Measurements from ENCODE around the gene STAM2.
"Not testable (repeated sequence)": the region's sequence is repeated elsewhere in the genome, so short reads cannot be mapped to it uniquely, and the experiment has no call there.

Gene STAM2

DNA sequence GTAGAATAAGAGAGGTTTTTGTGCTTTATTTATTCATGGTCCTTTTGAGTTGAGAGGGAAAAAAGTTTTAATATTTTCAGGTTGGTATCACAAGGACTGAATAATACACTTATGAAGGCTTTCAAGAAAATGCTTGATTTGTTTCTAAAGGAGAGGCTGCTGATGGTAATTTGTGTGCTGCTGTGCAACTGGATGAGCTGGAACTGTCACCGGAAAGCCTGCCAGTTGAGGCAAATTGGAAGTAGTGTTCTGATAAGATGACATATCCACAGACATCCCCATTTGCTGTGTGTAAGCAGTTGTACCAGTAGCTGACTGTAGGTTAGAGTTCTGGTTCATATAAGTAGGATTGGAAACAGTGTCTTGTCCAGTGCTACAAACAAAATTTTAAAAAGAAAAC is 55.1 kb downstream of the STAM2 start:
- Histone ChIP-seq H3K27ac (no peak overlapping the region), H3K36me3 (ENCODE audit: control insufficient read depth, insufficient read depth, low read length) (no peaks in the 10 kb centered on the region)
- TF ChIP-seq, protein P1, sequence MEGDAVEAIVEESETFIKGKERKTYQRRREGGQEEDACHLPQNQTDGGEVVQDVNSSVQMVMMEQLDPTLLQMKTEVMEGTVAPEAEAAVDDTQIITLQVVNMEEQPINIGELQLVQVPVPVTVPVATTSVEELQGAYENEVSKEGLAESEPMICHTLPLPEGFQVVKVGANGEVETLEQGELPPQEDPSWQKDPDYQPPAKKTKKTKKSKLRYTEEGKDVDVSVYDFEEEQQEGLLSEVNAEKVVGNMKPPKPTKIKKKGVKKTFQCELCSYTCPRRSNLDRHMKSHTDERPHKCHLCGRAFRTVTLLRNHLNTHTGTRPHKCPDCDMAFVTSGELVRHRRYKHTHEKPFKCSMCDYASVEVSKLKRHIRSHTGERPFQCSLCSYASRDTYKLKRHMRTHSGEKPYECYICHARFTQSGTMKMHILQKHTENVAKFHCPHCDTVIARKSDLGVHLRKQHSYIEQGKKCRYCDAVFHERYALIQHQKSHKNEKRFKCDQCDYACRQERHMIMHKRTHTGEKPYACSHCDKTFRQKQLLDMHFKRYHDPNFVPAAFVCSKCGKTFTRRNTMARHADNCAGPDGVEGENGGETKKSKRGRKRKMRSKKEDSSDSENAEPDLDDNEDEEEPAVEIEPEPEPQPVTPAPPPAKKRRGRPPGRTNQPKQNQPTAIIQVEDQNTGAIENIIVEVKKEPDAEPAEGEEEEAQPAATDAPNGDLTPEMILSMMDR (IDR thresholded peaks at IDR 0.05), result no peak

DNA sequence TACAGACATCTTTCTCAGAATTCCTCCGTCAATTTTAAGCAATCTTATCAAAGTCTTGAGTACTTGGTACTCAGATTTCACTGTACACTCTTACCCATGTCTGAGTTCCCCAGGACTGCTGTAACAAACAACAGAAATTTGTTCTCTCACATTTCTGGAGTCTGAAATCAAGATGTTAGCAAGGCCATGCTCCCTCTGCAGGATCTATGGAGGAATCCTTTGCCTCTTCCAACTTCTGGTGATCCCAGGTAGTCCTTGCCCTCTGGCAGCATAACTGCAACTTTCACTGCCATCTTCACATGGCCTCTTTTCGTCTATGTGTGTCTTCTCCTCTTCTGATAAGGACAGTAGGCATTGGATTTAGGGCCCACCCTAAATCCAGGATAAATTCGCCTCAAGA is 59.6 kb downstream of the STAM2 start:
- Histone ChIP-seq H3K4me2 (ENCODE audit: low read length) (no peak overlapping the region), H3K4me3 (ENCODE audit: low read depth, low read length) (no peak overlapping the region), H3K4me1 (no peaks in the 10 kb centered on the region), H3K36me3 (ENCODE audit: control insufficient read depth, insufficient read depth, low read length) (no peaks in the 10 kb centered on the region), H3K79me2 (no peaks in the 10 kb centered on the region), H2AFZ (no peak overlapping the region), H3K27ac (no peak overlapping the region), H3K9ac (no peak overlapping the region), H3K9me3 (ENCODE audit: control insufficient read depth, low read length) (no peaks in the 10 kb centered on the region), H3K27me3 (ENCODE audit: control insufficient read depth, insufficient read depth, low read length) (no peaks in the 10 kb centered on the region)
- TF ChIP-seq, protein P1 (IDR thresholded peaks at IDR 0.05), result peak; percentile 7

More for the DNA sequence above, 55.1 kb downstream of the STAM2 start:
- no peak overlapping the region for H3K4me2 ChIP-seq (ENCODE audit: low read length)
- no peaks in the 10 kb centered on the region for H3K4me1 ChIP-seq
- H3K9ac ChIP-seq, result no peak overlapping the region
- H3K79me2 ChIP-seq, result no peaks in the 10 kb centered on the region
- no peak overlapping the region for H2AFZ ChIP-seq
- H3K27me3 ChIP-seq (ENCODE audit: control insufficient read depth, insufficient read depth, low read length), result no peaks in the 10 kb centered on the region
- no peak overlapping the region for H3K4me3 ChIP-seq (ENCODE audit: low read depth, low read length)
- H3K9me3 ChIP-seq (ENCODE audit: control insufficient read depth, low read length), result no peaks in the 10 kb centered on the region

DNA sequence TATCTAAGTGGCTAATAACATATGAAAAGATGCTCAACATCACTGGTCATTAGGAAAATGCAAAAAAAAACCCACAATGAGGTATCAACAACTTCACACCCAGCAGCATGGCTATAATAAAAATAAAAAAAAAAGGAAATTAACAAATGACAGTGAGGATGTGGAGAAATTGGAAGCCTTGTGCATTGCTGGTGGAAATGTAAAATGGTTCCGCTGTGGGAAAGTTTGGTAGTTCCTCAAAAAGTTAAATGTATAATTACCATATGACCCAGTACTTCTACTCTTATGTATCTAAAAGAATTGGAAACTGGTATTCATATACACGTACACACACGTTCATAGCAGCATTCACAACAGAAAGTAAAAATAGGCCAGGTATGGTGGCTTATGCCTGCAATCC is 61.2 kb downstream of the STAM2 start:
- Histone ChIP-seq H3K4me1 (no peaks in the 10 kb centered on the region), H3K27ac (no peak overlapping the region), H3K36me3 (ENCODE audit: control insufficient read depth, insufficient read depth, low read length) (no peaks in the 10 kb centered on the region), H2AFZ (no peak overlapping the region), H3K4me2 (ENCODE audit: low read length) (no peak overlapping the region), H3K79me2 (no peaks in the 10 kb centered on the region), H3K4me3 (ENCODE audit: low read depth, low read length) (no peak overlapping the region), H3K9ac (no peak overlapping the region), H3K9me3 (ENCODE audit: control insufficient read depth, low read length) (no peaks in the 10 kb centered on the region), H3K27me3 (ENCODE audit: control insufficient read depth, insufficient read depth, low read length) (no peaks in the 10 kb centered on the region)
- TF ChIP-seq, protein P1 (IDR thresholded peaks at IDR 0.05), result no peak

DNA sequence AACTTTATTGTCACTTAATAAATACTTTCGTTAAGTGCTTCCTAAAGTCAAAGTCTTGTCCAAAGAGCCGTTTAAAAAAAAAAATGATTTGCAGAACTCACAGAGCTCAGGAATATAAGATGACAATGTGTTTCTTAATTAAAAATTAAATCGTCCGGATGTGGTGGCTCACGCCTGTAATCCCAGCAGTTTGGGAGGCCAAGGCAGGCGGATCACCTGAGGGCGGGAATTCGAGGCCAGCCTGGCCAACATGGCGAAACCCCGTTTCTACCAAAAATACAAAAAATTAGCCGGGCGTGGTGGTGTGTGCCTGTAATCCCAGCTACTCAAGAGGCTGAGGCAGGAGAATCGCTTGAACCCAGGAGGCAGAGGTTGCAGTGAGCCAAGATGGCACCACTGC is 68.4 kb downstream of the STAM2 start:
- H3K36me3 ChIP-seq (ENCODE audit: control insufficient read depth, insufficient read depth, low read length); H3K4me1 ChIP-seq; H2AFZ ChIP-seq; H3K9me3 ChIP-seq (ENCODE audit: control insufficient read depth, low read length); H3K27me3 ChIP-seq (ENCODE audit: control insufficient read depth, insufficient read depth, low read length); H3K4me3 ChIP-seq (ENCODE audit: low read depth, low read length); H3K9ac ChIP-seq; H3K79me2 ChIP-seq; H3K27ac ChIP-seq; H3K4me2 ChIP-seq (ENCODE audit: low read length): not testable (repeated sequence)

DNA sequence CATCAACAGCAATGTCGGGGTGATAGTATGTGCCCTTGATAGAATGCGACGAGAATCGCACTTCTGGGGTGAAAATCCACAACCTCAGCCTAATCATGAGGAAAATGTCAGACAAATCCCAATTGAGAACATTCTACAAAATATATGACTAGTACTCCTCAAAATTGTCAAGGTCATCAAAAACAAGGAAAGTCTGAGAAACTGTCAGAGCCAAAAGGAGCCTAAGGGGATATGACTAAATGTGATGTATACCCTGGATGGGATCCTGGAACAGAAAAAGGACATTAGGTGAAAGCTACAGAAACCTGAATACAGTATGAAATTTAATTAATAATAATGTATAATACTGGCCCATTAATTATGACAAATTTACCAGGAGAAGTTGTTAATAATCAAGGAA is 69.1 kb downstream of the STAM2 start:
- Histone ChIP-seq H3K36me3 (ENCODE audit: control insufficient read depth, insufficient read depth, low read length) (no peaks in the 10 kb centered on the region), H3K79me2 (no peaks in the 10 kb centered on the region), H3K4me3 (ENCODE audit: low read depth, low read length) (no peak overlapping the region), H2AFZ (no peak overlapping the region), H3K27me3 (ENCODE audit: control insufficient read depth, insufficient read depth, low read length) (no peaks in the 10 kb centered on the region), H3K9ac (no peak overlapping the region), H3K9me3 (ENCODE audit: control insufficient read depth, low read length) (no peaks in the 10 kb centered on the region), H3K4me2 (ENCODE audit: low read length) (no peak overlapping the region), H3K27ac (no peak overlapping the region), H3K4me1 (no peaks in the 10 kb centered on the region)
- TF ChIP-seq, protein P1 (IDR thresholded peaks at IDR 0.05), result no peak

Data from parathyroid adenoma (tissue), 2 donors.